ENCODE data around the gene GLP1R.

DNA sequence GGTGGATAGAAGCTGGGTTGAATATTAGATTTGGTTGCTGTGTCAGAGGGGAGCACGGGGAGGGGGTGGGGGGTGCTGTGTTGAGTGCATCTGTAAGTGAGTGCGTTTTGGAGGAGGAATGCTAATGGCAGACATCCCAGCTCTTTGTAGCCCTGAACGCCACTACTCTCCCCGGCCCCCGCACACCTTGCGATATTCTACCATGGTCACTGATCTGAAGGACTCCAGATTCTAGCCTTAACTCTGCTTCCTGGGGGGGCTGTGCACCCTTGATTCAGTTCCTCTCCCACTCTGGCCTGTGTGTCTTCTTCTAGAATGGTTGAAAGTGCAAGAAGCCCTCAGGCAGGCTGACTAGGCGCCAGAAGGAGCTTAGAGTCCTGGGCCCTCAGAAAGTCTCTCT is 7.1 kb downstream of the GLP1R start:
- TF ChIP-seq, protein P1, sequence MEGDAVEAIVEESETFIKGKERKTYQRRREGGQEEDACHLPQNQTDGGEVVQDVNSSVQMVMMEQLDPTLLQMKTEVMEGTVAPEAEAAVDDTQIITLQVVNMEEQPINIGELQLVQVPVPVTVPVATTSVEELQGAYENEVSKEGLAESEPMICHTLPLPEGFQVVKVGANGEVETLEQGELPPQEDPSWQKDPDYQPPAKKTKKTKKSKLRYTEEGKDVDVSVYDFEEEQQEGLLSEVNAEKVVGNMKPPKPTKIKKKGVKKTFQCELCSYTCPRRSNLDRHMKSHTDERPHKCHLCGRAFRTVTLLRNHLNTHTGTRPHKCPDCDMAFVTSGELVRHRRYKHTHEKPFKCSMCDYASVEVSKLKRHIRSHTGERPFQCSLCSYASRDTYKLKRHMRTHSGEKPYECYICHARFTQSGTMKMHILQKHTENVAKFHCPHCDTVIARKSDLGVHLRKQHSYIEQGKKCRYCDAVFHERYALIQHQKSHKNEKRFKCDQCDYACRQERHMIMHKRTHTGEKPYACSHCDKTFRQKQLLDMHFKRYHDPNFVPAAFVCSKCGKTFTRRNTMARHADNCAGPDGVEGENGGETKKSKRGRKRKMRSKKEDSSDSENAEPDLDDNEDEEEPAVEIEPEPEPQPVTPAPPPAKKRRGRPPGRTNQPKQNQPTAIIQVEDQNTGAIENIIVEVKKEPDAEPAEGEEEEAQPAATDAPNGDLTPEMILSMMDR (IDR thresholded peaks at IDR 0.05) = no peak
- TF ChIP-seq SOX15 (CRISPR knock-in tag; IDR thresholded peaks at IDR 0.05) (no peak), E2F4 (CRISPR knock-in tag; IDR thresholded peaks at IDR 0.05; ENCODE audit: borderline replicate concordance, low read depth) (no peak), ZNF396 (CRISPR knock-in tag; IDR thresholded peaks at IDR 0.05; ENCODE audit: borderline replicate concordance) (no peak), ATF2 (CRISPR knock-in tag; IDR thresholded peaks at IDR 0.05; ENCODE audit: borderline replicate concordance, low read depth) (no peak), GABPB1 (CRISPR knock-in tag; IDR thresholded peaks at IDR 0.05) (no peak), FOXK1 (CRISPR knock-in tag; IDR thresholded peaks at IDR 0.05) (no peak), ESRRA (CRISPR knock-in tag; IDR thresholded peaks at IDR 0.05; ENCODE audit: borderline replicate concordance) (no peak), NR2C2 (CRISPR knock-in tag; IDR thresholded peaks at IDR 0.05) (no peak), E2F1 (CRISPR knock-in tag; IDR thresholded peaks at IDR 0.05) (no peak), ZNF263 (CRISPR knock-in tag; IDR thresholded peaks at IDR 0.05; ENCODE audit: low read depth) (no peak), TCF7 (CRISPR knock-in tag; IDR thresholded peaks at IDR 0.05; ENCODE audit: low read depth) (no peak), NFYB (CRISPR knock-in tag; conservative IDR thresholded peaks at IDR 0.05; ENCODE audit: low read depth) (no peak)

Measured in WTC11 (cell line).